ENCODE data around the gene SLC5A10.

GRCh38 chr17:18933102-18934058 lies 18.6 kb upstream of the SLC5A10 start:
- TF ChIP-seq CTCF (IDR thresholded peaks at IDR 0.05) (no peak), POLR2A (IDR thresholded peaks at IDR 0.05) (no peak)

All from esophagus squamous epithelium (tissue), 4 donors.